Transverse colon (tissue), 4 donors: ENCODE results near the gene TTLL5. TPM values are rescaled to one million over a fixed set of nuclear protein-coding genes. Genes with fewer than 3 reads are reported as not detected.
"Not testable (repeated sequence)": the region's sequence is repeated elsewhere in the genome, so short reads cannot be mapped to it uniquely, and the experiment has no call there.

Experiments used
- DNase-seq: peaks from one replicate; pipeline ENCODE4 v3.0.0-alpha.2; 2019
- H3K27ac ChIP-seq, 4 donors: fragments of 200-600 bp; sonication (generic); 2 replicates each; pipeline ENCODE4 v1.5.1; 2016 to 2018; ENCODE audit warnings: inconsistent platforms in 4 of 4
- H3K27me3 ChIP-seq: fragments of 200-600 bp; sonication (generic); 2 replicates; pipeline ENCODE4 v1.5.1; 2017; ENCODE audit warnings: inconsistent platforms
- H3K36me3 ChIP-seq, 4 donors: fragments of 200-600 bp; sonication (generic); 2 replicates each; pipeline ENCODE4 v1.5.1; 2017 to 2019; ENCODE audit warnings: inconsistent platforms in 4 of 4
- H3K4me1 ChIP-seq, 4 donors: fragments of 200-600 bp; sonication (generic); 2 replicates each; pipeline ENCODE4 v1.5.1; 2017 to 2020; ENCODE audit warnings: inconsistent platforms in 4 of 4
- H3K4me3 ChIP-seq, 4 donors: fragments of 200-600 bp; sonication (generic); 1 replicate in 1 of 4; 2 replicates in 3 of 4; pipeline versions ENCODE4 v1.5.1 to v1.6.1; 2017 to 2019; ENCODE audit warnings: inconsistent platforms in 4 of 4
- H3K9me3 ChIP-seq, 2 donors: fragments of 200-600 bp; sonication (generic); 2 replicates each; pipeline ENCODE4 v1.5.1; 2017 to 2019; ENCODE audit warnings: inconsistent platforms in 2 of 2
- CTCF ChIP-seq, 5 experiments: fragments of 200-600 bp in 3 of 5; fragments of 450-650 bp in 2 of 5; sonication (generic) in 3 of 5; IDR thresholded peaks; 1 replicate in 2 of 5; 2 replicates in 3 of 5; pipeline ENCODE4 v1.5.1; 2016 to 2017; ENCODE audit warnings: antibody characterized with exemption in 5 of 5, inconsistent platforms in 3 of 5, mild to moderate bottlenecking in 2 of 5, moderate library complexity in 1 of 5
- EP300 ChIP-seq: sonication (generic); formaldehyde crosslinking; IDR thresholded peaks from one replicate; pipeline ENCODE4 v1.6.1; 2017; ENCODE audit warnings: antibody characterized with exemption, low read depth
- POLR2A ChIP-seq: fragments of 450-650 bp; IDR thresholded peaks from one replicate; pipeline ENCODE4 v1.6.1; 2016; ENCODE audit warnings: antibody characterized with exemption, mild to moderate bottlenecking, moderate library complexity
- POLR2AphosphoS5 ChIP-seq, 3 donors: sonication (generic); formaldehyde crosslinking; IDR thresholded peaks; one replicate each; pipeline ENCODE4 v1.6.1; 2016; ENCODE audit warnings: antibody characterized with exemption in 3 of 3
- WGBS, 2 donors: methylation state at CpG; one replicate each; pipeline ENCODE4 v1.1.5; 2018; ENCODE audit warnings: low coverage in 1 of 2; 5-methylcytosine and 5-hydroxymethylcytosine counted together
- in situ Hi-C, 4 donors: fragments of 200-750 bp; cut with MboI; loops; one replicate each; pipeline versions ENCODE4 v1.15.0 to v1.15.1; 2017; ENCODE audit warnings: low sequenced_read_pairs in 3 of 4, low pct_ligation_motif_present in 1 of 4, low pct_unique_long_range_greater_than_20kb in 1 of 4
- intact Hi-C: fragments of 100-400 bp; cut with DNase I; formaldehyde crosslinking; loops from one replicate; pipeline ENCODE4 v1.15.1; 2023; ENCODE audit warnings: low total_unique reads
- total RNA-seq, 4 donors: library from RNA; depleted of rRNA; stranded (reverse); fragments of >200 nt; gene quantifications; one replicate each; pipeline ENCODE4 v1.1.0, GENCODE V29; 2016

TTLL5 gene
- total RNA-seq, 4 donors from 2014 or later = 16.1 to 264 (median 40.8) TPM

GRCh38 chr14:75842551-75842950 is 181.5 kb downstream of the TTLL5 start:
- in situ Hi-C loops (no loop called here), intact Hi-C loops (no loop called here)
- H3K36me3 ChIP-seq = no peaks in the 10 kb centered on the region
- DNase-seq = no peak
- H3K9me3 ChIP-seq = no peaks in the 10 kb centered on the region
- H3K27ac ChIP-seq = no peak overlapping the region
- peaks cover 4 to 8% (median 5%) of the 10 kb centered on the region in 4 donors for H3K4me1 ChIP-seq
- WGBS, 2 donors = 29 to 30% methylated on average over 1 to 3 of the region's 3 CpGs
- no peaks in the 10 kb centered on the region for H3K27me3 ChIP-seq
- TF ChIP-seq POLR2A (no peak), EP300 (no peak), POLR2AphosphoS5 (IDR thresholded peaks at IDR 0.05) (no peak), CTCF (IDR thresholded peaks at IDR 0.05) (no peak)
- no peak overlapping the region for H3K4me3 ChIP-seq

- no peak overlapping the region for H3K4me3 ChIP-seq
- no peak for DNase-seq
- in situ Hi-C loops = no loop called here
- TF ChIP-seq POLR2AphosphoS5 (IDR thresholded peaks at IDR 0.05) = no peak
- TF ChIP-seq EP300 = no peak
- no peak for TF ChIP-seq POLR2A
- no peak for TF ChIP-seq CTCF (IDR thresholded peaks at IDR 0.05)
- no peaks in the 10 kb centered on the region for H3K36me3 ChIP-seq
- intact Hi-C loops = no loop called here
- H3K9me3 ChIP-seq = no peaks in the 10 kb centered on the region
- peaks cover 4 to 8% (median 5%) of the 10 kb centered on the region in 4 donors for H3K4me1 ChIP-seq
- H3K27me3 ChIP-seq = no peaks in the 10 kb centered on the region
- H3K27ac ChIP-seq = no peak overlapping the region
Measured at GRCh38 chr14:75844486-75844885, 183.4 kb downstream of the TTLL5 start.

GRCh38 chr14:75845136-75845804 is 184.2 kb downstream of the TTLL5 start:
- no peak for DNase-seq
- Histone ChIP-seq H3K27ac (no peak overlapping the region), H3K36me3 (no peaks in the 10 kb centered on the region), H3K27me3 (no peaks in the 10 kb centered on the region), H3K4me3 (no peak overlapping the region), H3K9me3 (no peaks in the 10 kb centered on the region), H3K4me1 (peaks cover 4 to 8% (median 5%) of the 10 kb centered on the region in 4 donors)
- WGBS, 2 donors = 92 to 95% methylated on average over 4 of the region's 4 CpGs
- in situ Hi-C loops = no loop called here
- intact Hi-C loops = no loop called here
- TF ChIP-seq EP300 (no peak), CTCF (IDR thresholded peaks at IDR 0.05) (no peak), POLR2A (no peak), POLR2AphosphoS5 (IDR thresholded peaks at IDR 0.05) (no peak)

- H3K4me3 ChIP-seq, H3K27ac ChIP-seq, H3K9me3 ChIP-seq, H3K36me3 ChIP-seq, in situ Hi-C loops, intact Hi-C loops, H3K4me1 ChIP-seq, H3K27me3 ChIP-seq, DNase-seq: not testable (repeated sequence)
- WGBS, 2 donors = 82 to 84% methylated on average over 2 to 5 of the region's 5 CpGs
Measured at GRCh38 chr14:75846694-75847093, 185.6 kb downstream of the TTLL5 start.

GRCh38 chr14:75847584-75847983 is 186.5 kb downstream of the TTLL5 start:
- WGBS, 2 donors = 93% methylated on average over 2 of the region's 2 CpGs
- H3K4me1 ChIP-seq = peaks cover 2 to 4% (median 3%) of the 10 kb centered on the region in 4 donors
- H3K4me3 ChIP-seq = no peak overlapping the region
- H3K9me3 ChIP-seq = no peaks in the 10 kb centered on the region
- DNase-seq = no peak
- no peak for TF ChIP-seq CTCF (IDR thresholded peaks at IDR 0.05)
- TF ChIP-seq POLR2A = no peak
- TF ChIP-seq POLR2AphosphoS5 (IDR thresholded peaks at IDR 0.05) = no peak
- no peak for TF ChIP-seq EP300
- intact Hi-C loops (no loop called here), in situ Hi-C loops (no loop called here)
- no peaks in the 10 kb centered on the region for H3K36me3 ChIP-seq
- H3K27ac ChIP-seq = no peak overlapping the region
- no peaks in the 10 kb centered on the region for H3K27me3 ChIP-seq
